SW480 (cell line): ENCODE data around the gene DGKH.

ENCODE experiments used
- DNase-seq: peaks from one replicate; pipeline ENCODE4 v3.0.0-alpha.2; 2016; ENCODE audit warnings: low spot score

Gene DGKH

DNA sequence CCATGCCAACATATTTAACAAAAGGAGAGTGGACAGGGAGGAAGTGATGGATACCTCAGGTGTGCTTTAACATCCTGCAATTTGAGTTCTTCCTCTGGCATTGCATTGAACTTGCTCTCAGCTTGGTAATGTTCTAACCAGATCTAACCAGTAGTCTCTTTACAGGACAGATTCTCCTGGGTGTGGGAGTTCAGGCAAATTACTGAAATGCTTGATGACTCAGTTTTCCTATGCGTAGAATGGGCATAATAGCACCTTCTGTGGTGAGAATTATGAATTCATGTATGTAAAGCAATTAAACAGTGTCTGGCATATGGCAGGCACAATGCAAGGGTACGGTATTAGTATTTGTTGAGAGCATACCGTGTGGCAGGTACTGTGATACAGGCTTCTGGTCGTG lies 227.1 kb downstream of the DGKH start:
- no peak for DNase-seq

DNA sequence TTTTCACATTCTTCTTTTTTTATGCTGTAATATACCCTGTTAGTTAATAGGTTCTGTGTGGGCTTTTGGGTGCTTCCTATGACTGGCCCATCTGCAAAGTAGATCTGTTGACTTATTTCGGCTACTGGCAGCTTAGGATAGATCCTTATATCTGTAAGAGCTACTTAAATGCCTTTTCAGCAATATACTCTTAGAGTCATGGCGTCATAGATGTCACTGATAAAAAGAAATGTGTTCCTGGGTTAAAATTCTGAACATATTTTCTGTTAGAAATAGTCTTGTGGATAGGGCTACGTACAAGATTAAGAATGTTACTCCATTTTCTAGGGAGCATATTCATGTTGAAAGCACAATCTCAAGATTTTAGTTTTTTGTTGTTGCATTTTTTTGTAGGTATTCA lies 228.2 kb downstream of the DGKH start:
- no peak for DNase-seq

DNA sequence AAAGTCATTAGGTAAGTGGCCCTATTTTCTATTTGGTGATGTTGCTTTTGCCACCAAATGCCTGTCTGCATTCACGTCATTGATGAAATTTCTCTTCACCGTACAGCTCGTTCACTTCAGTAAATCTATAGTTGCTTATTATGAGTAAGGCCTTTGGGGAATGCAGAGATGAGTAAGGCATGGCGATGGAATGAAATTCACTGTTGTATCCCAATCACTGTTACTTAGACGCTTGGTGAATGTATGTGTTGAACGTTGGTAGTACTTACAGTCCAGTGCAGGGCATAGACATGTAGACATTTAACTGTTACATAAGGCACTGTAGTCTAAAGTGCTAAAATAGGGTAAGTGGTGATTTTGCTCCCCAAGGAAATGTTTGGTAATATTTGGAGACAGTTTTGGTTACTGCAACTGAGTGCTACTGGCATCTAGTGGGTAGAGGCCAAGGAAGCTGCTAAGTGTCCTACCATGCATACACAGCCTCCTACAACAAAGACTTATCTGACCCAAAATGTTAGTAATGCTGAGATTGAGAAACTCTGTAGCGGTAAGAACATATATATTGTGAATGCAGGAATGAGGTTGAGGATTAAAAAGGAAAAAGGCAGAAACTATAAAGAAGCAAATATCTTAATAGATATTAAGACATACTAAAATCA lies 229.3 kb downstream of the DGKH start:
- no peak for DNase-seq

DNA sequence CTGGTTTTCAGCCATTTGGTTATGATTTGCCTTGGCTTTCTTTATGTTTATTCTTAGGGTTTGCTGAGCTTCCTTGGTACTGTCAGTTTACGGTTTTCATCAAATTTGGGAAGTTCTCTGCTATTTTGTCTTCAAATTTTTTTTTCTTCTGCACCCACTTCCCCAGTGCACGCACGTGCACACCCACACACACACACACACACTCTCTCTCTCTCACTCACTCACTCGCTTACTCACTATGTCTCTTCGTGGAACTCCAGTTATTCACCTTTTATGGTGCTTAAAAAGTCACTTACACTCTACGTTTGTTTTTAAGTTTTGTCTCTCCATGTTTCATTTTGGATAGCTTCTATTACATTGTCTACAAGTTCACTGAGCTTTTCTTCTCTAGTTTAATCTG lies 230.6 kb downstream of the DGKH start:
- DNase-seq, result no peak

DNA sequence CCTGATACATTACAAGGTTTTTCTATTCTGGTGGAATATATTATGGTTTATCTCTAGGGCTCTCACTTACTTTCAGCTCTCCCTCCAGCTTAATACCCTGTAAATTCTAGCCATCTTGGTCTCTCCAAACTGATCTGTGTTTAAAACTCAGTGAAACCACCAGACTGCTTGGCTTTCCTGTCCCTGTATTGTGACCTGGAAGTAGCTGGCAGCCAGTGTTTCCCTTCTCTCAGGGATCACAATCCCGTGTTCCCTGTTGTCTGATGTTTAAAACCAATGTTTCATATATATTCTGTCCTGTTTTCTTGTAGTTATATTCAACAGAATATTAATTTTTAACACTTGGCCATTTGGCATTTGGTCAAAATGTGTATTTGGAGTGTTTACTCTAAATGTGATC lies 231.5 kb downstream of the DGKH start:
- DNase-seq, result no peak

DNA sequence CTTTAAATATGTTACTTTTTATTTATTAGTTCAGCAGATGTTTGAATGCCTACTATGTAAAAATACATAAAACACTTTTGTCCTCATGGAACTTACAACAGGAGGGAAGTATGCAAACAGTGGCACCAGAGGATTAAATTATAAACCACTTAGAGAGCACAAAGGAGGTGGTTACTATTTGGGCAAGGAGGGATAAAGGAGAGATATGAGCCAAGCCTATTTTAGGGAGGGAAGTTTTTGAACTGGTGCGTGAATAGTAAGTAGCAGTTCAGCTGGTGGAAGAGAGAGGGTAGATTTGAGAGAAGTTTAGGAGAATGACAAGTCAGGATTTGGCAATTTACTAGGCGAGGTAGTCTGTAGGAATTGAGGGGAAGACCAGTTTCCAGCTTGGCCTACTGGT lies 232.1 kb downstream of the DGKH start:
- DNase-seq, result no peak

DNA sequence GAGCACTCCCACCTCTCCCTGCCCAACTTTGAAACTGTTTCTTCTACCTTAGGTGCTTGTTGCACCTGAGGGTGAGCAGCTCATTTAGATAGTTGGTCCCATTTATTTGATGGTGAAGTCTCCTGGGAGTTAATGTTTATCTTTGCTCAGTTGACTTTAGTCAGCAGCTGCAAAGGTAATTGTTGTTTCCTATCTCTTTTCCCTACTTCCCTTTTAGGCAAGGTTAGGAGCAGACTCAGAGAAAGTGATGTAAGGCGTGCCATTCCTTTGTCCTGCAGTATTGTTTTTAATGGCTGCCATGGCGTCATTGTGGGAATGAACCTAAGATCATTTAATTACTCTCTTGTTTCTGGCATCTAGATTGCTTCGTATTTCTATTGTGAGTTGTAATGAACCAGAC lies 235.1 kb downstream of the DGKH start:
- DNase-seq, result no peak

DNA sequence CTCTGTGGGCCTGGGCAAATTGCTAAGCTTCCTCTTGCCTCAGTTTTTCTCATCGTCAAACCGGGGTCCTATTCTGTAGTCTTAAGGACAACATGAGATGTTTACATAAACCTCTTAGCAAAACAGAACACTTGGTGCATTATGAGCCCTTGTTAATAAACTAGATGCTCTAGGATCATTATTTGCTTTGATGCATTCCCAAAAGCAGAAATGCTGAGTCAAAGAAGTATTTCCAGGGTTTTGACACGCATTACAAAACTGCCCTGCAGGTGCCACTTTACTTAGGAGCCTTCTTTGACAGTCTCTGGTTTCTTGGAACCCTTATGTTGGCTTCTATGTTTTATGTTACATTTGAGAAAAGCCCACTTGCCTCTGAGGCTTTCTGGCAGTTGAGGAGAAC lies 235.6 kb downstream of the DGKH start:
- DNase-seq, result no peak
